Psoas muscle (tissue), 8 donors: ENCODE results near the gene DHX30. TPM values are rescaled to one million over a fixed set of nuclear protein-coding genes. Genes with fewer than 3 reads are reported as not detected.

Experiments
- ATAC-seq, 4 donors: fragments of 200-7000 bp; cut with Tn5 transposase; one replicate each; pipeline ENCODE4 v1.9.1; 2020; ENCODE audit warnings: moderate library complexity in 3 of 4, mild to moderate bottlenecking in 2 of 4
- DNase-seq, 2 donors: peaks; one replicate each; pipeline ENCODE4 v3.0.0-alpha.2; 2020
- H3K27ac ChIP-seq: fragments of 200-600 bp; one replicate; pipeline ENCODE4 v1.8.0; 2022
- H3K27me3 ChIP-seq, 3 donors: fragments of 200-600 bp in 1 of 3; one replicate each; pipeline versions ENCODE4 v1.6.1 to v1.8.0; 2013 to 2022; ENCODE audit warnings: low read length in 2 of 3, mild to moderate bottlenecking in 2 of 3, moderate library complexity in 1 of 3; ENCODE audit not compliant: insufficient read depth in 3 of 3
- H3K36me3 ChIP-seq, 2 donors: fragments of 200-600 bp in 1 of 2; one replicate each; pipeline versions ENCODE4 v1.6.1 to v1.8.0; 2013 to 2022; ENCODE audit warnings: low read depth in 1 of 2, mild to moderate bottlenecking in 1 of 2, moderate library complexity in 1 of 2; ENCODE audit not compliant: insufficient read depth in 1 of 2
- H3K4me1 ChIP-seq: fragments of 200-600 bp; one replicate; pipeline ENCODE4 v1.8.0; 2022
- H3K4me3 ChIP-seq: fragments of 200-600 bp; one replicate; pipeline ENCODE4 v1.8.0; 2022; ENCODE audit warnings: mild to moderate bottlenecking
- H3K9me3 ChIP-seq: fragments of 200-600 bp; one replicate; pipeline ENCODE4 v1.8.0; 2022
- WGBS, 3 donors: extraction: QIAGEN DNeasy Blood & Tissue Kit; methylation state at CpG; one replicate each; pipeline versions ENCODE4 v1.1.6 to v1.1.7; 2013; 5-methylcytosine and 5-hydroxymethylcytosine counted together
- intact Hi-C, 2 donors: fragments of 100-400 bp; cut with DNase I; formaldehyde crosslinking; loops; one replicate each; pipeline versions ENCODE4 v1.11.0 to v1.14.2; 2022
- polyA plus RNA-seq, 3 donors: library from polyadenylated mRNA; stranded (reverse); fragments of 200-250 nt; gene quantifications; one replicate each; pipeline ENCODE4 v1.2.3, GENCODE V29; 2013
- total RNA-seq, 4 donors: library from RNA; stranded (reverse); fragmentation: NEBNext Ultra II Directional in 2 of 4; extraction: Animal tissue kit (Norgen Biotek cat#: 25700) in 2 of 4; gene quantifications; one replicate each; pipeline versions ENCODE4 v1.2.1 to v1.2.4, GENCODE V29; 2021 to 2023
- TF ChIP-seq, protein P1 (sequence below): fragments of 200-600 bp; IDR thresholded peaks from one replicate; pipeline ENCODE4 v1.8.0; 2022; ENCODE audit warnings: antibody characterized with exemption
- donor health status: healthy with polysubstance abuse.
- donor health status: DM: no; HTN: no; CAD: no; lungs with moderate emphysema.
- donor health status: Bipolar disorder and iron deficiency.
- donor health status: healthy.
- donor health status: DM: yes; HTN: yes; CAD: no.
- donor health status: DM: no; HTN: no; CAD: no.
- donor health status: DM: no; HTN: no; CAD: no.
- donor health status: DM: yes; HTN: yes; CAD: no.

Gene DHX30
- total and polyA plus RNA-seq, 7 donors: 40.6 to 62.3 (median 48.8) TPM

DNA sequence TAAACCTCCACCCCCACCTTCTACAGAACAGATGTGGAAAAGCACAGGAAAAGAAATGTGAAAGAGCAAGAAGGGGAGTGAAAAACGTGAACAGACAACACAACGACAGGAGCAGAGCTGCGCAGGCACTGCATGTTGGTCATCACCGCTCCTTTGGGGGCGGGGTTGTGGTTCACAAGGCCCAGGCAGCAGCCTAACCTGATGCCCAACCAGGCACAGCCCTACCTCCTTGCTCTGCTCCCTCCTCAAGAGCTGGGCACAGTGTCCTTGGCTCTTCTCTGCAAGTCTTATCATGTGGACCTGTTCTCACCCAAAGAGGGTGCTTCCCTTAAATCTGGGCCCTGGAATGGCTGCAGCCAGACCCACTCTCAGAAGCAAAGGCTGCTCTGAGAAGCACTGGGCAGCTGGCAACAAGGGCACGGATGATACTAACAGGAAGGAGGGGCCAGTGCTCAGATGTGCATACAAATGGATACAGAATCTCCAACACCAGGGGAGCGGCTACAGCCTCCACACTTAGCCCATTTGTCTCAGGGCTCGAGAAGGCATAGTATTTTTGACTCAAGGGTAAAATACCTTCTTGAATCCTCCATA lies 64.6 kb downstream of the DHX30 start:
- 85 to 87% (median 86%) methylated on average over 8 of the region's 8 CpGs for WGBS, 3 donors
- ATAC-seq: no peak
- Histone ChIP-seq H3K27me3 (no peaks in the 10 kb centered on the region), H3K4me1 (no peaks in the 10 kb centered on the region), H3K4me3 (no peak overlapping the region), H3K9me3 (no peaks in the 10 kb centered on the region), H3K36me3 (peaks cover 7 to 99% of the 10 kb centered on the region in 2 donors), H3K27ac (no peak overlapping the region)
- peak in 1 of 2 donors; percentile 16 for DNase-seq
- intact Hi-C loops: no loop called here
- TF ChIP-seq, protein P1, sequence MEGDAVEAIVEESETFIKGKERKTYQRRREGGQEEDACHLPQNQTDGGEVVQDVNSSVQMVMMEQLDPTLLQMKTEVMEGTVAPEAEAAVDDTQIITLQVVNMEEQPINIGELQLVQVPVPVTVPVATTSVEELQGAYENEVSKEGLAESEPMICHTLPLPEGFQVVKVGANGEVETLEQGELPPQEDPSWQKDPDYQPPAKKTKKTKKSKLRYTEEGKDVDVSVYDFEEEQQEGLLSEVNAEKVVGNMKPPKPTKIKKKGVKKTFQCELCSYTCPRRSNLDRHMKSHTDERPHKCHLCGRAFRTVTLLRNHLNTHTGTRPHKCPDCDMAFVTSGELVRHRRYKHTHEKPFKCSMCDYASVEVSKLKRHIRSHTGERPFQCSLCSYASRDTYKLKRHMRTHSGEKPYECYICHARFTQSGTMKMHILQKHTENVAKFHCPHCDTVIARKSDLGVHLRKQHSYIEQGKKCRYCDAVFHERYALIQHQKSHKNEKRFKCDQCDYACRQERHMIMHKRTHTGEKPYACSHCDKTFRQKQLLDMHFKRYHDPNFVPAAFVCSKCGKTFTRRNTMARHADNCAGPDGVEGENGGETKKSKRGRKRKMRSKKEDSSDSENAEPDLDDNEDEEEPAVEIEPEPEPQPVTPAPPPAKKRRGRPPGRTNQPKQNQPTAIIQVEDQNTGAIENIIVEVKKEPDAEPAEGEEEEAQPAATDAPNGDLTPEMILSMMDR: no peak

DNA sequence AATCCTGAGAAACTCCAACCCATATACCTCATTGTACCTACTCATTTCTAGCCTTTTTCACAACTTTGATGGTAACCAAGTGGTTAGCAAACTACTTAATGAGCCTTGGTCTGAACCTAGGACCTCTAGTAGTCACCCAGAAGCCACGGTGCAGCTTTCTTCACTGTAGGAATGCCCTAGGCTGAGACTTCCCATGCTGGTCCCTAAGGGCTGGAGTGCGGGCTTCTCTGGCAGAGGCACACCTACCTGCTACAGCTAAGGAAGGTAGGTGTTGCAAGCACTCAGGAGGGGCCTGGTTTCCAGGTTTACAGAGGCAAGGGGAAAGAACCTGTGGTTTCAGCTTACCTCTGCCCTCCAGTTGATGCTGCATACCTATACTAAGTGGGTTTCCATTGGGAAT lies 65.4 kb downstream of the DHX30 start:
- H3K4me3 ChIP-seq: no peak overlapping the region
- TF ChIP-seq, protein P1: no peak
- intact Hi-C loops: no loop called here
- H3K27ac ChIP-seq: no peak overlapping the region
- H3K27me3 ChIP-seq: no peaks in the 10 kb centered on the region
- ATAC-seq: no peak
- H3K9me3 ChIP-seq: no peaks in the 10 kb centered on the region
- WGBS, 3 donors: 93 to 98% (median 98%) methylated on average over 2 of the region's 2 CpGs
- peaks cover 11 to 99% of the 10 kb centered on the region in 2 donors for H3K36me3 ChIP-seq
- H3K4me1 ChIP-seq: no peaks in the 10 kb centered on the region
- peak in 1 of 2 donors; percentile 28 for DNase-seq

DNA sequence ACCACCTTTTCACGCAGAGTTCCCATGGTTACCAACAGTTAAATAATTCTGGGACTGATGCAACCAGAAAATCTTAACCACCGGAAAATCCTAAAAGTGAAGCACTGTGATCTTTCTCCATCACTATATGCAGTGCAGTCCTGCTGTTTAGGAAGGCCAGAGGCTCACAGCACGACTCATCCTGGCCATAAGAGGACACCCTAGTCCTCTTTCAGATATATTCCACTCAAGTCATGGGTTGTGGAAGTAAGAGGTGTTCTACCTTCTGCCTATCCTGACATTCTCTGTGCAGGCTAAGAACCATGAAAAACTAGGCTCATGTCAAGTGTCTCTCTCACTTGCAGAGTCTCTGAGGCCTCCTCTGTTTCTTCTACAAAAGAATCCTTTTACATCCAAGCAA lies 67.2 kb downstream of the DHX30 start:
- no peak overlapping the region for H3K27ac ChIP-seq
- no peaks in the 10 kb centered on the region for H3K27me3 ChIP-seq
- H3K9me3 ChIP-seq: no peaks in the 10 kb centered on the region
- WGBS, 3 donors: 81 to 87% (median 85%) methylated on average over 3 of the region's 3 CpGs
- ATAC-seq (no peak), DNase-seq (no peak)
- peaks cover 8% of the 10 kb centered on the region for H3K4me1 ChIP-seq
- TF ChIP-seq, protein P1: no peak
- H3K36me3 ChIP-seq: peaks cover 11 to 100% of the 10 kb centered on the region in 2 donors
- H3K4me3 ChIP-seq: no peak overlapping the region
- intact Hi-C loops: no loop called here

DNA sequence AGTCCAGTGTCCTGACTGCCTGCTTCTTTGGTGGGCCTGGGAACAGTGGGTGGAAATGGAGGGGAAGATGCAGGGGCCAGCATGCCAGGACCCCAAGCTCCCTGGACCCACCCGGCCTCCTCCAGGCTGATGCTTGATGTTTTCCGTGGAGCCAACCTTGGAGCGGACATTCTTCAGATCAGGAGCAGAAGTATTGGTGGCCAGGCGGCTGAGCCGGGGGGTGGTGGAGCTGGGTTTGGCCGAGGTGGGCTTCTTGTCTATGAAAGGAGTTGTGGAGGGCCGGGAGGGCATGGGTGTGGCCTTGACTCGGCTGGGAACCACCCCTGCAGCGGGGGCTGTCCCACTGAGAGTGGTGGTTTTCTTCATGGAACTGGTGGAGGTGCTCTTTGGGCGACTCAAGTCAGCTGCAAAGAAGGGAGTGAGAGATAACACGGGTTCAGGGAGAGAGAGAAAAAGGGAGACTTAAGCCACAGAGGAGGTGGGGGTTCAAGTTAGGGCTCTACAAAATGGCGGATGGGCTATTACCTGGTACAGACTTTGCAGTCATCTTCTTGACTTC lies 67.8 kb downstream of the DHX30 start:
- ATAC-seq: no peak
- Histone ChIP-seq H3K36me3 (peaks cover 16 to 100% of the 10 kb centered on the region in 2 donors), H3K27me3 (no peaks in the 10 kb centered on the region), H3K4me3 (no peak overlapping the region), H3K4me1 (peaks cover 8% of the 10 kb centered on the region), H3K27ac (no peak overlapping the region), H3K9me3 (no peaks in the 10 kb centered on the region)
- intact Hi-C loops: no loop called here
- DNase-seq: peak in 1 of 2 donors; percentile 48
- TF ChIP-seq, protein P1: no peak
- WGBS, 3 donors: 92 to 96% (median 93%) methylated on average over 12 of the region's 12 CpGs
